NCI-H460 (cell line): ENCODE results near the gene PGC. TPM values are rescaled to one million over a fixed set of nuclear protein-coding genes. Genes with fewer than 3 reads are reported as not detected.
A peak's percentile ranks its signal among the peaks of the same experiment; 100 is the strongest.

ENCODE experiments used
- DNase-seq: peaks from one replicate; pipeline ENCODE4 v3.0.0-alpha.2; 2016; ENCODE audit warnings: low read depth; ENCODE audit errors: extremely low read depth
- polyA plus RNA-seq: library from polyadenylated mRNA; depleted of rRNA; stranded (reverse); fragments of >200 nt; gene quantifications from 2 replicates; pipeline ENCODE4 v1.2.3, GENCODE V29; 2014; cell fraction: nucleus; rRNA removed
- total RNA-seq: library from RNA; depleted of rRNA; stranded (reverse); fragments of >200 nt; shearing (Covaris generic); gene quantifications from 2 replicates; pipeline ENCODE4 v1.2.3, GENCODE V29; 2014; rRNA removed

PGC gene
- total RNA-seq = not detected in 2 replicates
- polyA plus RNA-seq = not detected in 2 replicates

GRCh38 chr6:41747256-41748101 lies at the start of gene PGC:
TSS of gene PGC (minus strand) at chr6:41747397. CDS start at chr6:41747334, 63 bp downstream.
- no peak for DNase-seq

- no peak for DNase-seq
Observed at GRCh38 chr6:41796474-41796873, 49.3 kb upstream of the PGC start.

GRCh38 chr6:41791984-41792383 lies 44.8 kb upstream of the PGC start:
- no peak for DNase-seq

- DNase-seq = no peak
Observed at GRCh38 chr6:41791305-41791704, 44.1 kb upstream of the PGC start.

GRCh38 chr6:41790045-41790444 lies 42.8 kb upstream of the PGC start:
- no peak for DNase-seq

- DNase-seq = no peak
Observed at GRCh38 chr6:41789390-41789724, 42.2 kb upstream of the PGC start.

- peak; percentile 88 for DNase-seq
Observed at GRCh38 chr6:41787219-41787917, 40.2 kb upstream of the PGC start, which contains the start of gene TOMM6. TSS of gene TOMM6 (plus strand) at chr6:41787694. CDS start at chr6:41787698, 4 bp downstream.

- peak; percentile 63 for DNase-seq
Observed at GRCh38 chr6:41786451-41787218, 39.4 kb upstream of the PGC start.

- DNase-seq = no peak
Observed at GRCh38 chr6:41785689-41786450, 38.7 kb upstream of the PGC start.

GRCh38 chr6:41785254-41785653 lies 38.1 kb upstream of the PGC start:
- DNase-seq = no peak

- no peak for DNase-seq
Observed at GRCh38 chr6:41784581-41785171, 37.5 kb upstream of the PGC start.

- DNase-seq = no peak
Observed at GRCh38 chr6:41783106-41783780, 36.0 kb upstream of the PGC start.

- DNase-seq = no peak
Observed at GRCh38 chr6:41781366-41781730, 34.2 kb upstream of the PGC start.

GRCh38 chr6:41780551-41781365 lies 33.6 kb upstream of the PGC start, which contains the start of gene PRICKLE4:
TSS of gene PRICKLE4 (plus strand) at chr6:41780782. CDS start at chr6:41783474, 2,692 bp downstream.
- DNase-seq = no peak

GRCh38 chr6:41779788-41780550 lies 32.8 kb upstream of the PGC start, which contains the start of gene FRS3:
TSS of gene FRS3 (minus strand) at chr6:41779900. CDS start at chr6:41776987, 2,913 bp downstream.
- DNase-seq = peak; percentile 89

GRCh38 chr6:41779336-41779735 lies 32.1 kb upstream of the PGC start:
- DNase-seq = no peak

GRCh38 chr6:41778895-41779294 lies 31.7 kb upstream of the PGC start:
- DNase-seq = no peak
